ENCODE results near the gene RBM3.
"Not testable (repeated sequence)": the region's sequence is repeated elsewhere in the genome, so short reads cannot be mapped to it uniquely, and the experiment has no call there.

RBM3 gene

DNA sequence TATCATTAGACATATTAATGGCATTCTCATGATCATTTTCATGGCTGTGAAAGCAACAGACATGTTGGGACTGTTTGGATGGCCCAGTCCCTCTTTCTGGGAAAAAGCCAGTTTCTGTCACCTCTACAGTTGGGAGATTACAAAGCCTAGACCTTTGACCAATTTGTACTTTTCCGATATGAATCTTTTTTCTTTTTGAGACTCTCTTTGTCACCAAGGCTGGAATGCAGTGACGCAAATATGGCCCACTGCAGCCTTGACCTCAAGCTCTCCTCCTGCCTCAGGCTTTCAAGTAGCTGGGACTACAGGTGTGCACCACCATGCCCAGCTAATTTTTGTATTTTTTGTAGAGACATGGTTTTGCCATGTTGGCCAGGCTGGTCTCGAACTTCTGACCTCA is 25.4 kb upstream of the RBM3 start:
- H3K36me3 ChIP-seq (ENCODE audit: control insufficient read depth, insufficient read depth, low read length): peaks cover 2% of the 10 kb centered on the region
- DNase-seq (ENCODE audit: extremely low read depth, insufficient read length): no peak
- H3K27me3 ChIP-seq (replicated peaks; ENCODE audit: control insufficient read depth, insufficient read depth, low read length): no peaks in the 10 kb centered on the region
- TF ChIP-seq, protein P1, sequence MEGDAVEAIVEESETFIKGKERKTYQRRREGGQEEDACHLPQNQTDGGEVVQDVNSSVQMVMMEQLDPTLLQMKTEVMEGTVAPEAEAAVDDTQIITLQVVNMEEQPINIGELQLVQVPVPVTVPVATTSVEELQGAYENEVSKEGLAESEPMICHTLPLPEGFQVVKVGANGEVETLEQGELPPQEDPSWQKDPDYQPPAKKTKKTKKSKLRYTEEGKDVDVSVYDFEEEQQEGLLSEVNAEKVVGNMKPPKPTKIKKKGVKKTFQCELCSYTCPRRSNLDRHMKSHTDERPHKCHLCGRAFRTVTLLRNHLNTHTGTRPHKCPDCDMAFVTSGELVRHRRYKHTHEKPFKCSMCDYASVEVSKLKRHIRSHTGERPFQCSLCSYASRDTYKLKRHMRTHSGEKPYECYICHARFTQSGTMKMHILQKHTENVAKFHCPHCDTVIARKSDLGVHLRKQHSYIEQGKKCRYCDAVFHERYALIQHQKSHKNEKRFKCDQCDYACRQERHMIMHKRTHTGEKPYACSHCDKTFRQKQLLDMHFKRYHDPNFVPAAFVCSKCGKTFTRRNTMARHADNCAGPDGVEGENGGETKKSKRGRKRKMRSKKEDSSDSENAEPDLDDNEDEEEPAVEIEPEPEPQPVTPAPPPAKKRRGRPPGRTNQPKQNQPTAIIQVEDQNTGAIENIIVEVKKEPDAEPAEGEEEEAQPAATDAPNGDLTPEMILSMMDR (IDR thresholded peaks at IDR 0.05; ENCODE audit: insufficient read depth, low read length, poor library complexity, severe bottlenecking): no peak
- H3K4me3 ChIP-seq (replicated peaks; ENCODE audit: low read depth, low read length): no peak overlapping the region

DNA sequence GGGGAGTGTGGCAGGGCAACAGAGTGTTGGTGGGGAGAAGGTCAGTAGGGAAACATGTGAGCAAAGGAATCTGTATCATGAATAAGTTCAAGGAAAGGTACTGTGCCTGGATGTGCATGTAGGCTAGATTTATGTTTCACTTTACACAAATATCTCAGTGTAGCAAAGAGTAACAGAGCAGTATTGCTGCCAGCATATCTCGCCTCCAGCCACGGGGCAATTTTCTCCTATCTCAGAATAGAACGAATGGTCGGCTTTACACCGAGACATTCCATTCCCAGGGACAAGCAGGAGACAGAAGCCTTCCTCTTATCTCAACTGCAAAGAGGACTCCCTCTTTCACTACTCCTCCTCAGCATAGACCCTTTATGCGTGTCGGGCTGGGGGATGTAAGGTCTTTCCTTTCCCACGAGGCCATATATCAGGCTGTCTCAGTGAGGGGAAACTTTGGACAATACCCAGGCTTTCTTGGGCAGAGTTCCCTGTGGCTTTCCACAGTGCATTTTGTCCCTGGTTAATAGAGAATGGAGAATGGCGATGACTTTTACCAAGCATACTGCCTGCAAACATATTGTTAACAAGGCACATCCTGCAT is 18.5 kb upstream of the RBM3 start:
- peaks cover 13% of the 10 kb centered on the region for H3K36me3 ChIP-seq (ENCODE audit: control insufficient read depth, insufficient read depth, low read length)
- not testable (repeated sequence) for DNase-seq (ENCODE audit: extremely low read depth, insufficient read length); H3K27me3 ChIP-seq (replicated peaks; ENCODE audit: control insufficient read depth, insufficient read depth, low read length); H3K4me3 ChIP-seq (replicated peaks; ENCODE audit: low read depth, low read length)

DNA sequence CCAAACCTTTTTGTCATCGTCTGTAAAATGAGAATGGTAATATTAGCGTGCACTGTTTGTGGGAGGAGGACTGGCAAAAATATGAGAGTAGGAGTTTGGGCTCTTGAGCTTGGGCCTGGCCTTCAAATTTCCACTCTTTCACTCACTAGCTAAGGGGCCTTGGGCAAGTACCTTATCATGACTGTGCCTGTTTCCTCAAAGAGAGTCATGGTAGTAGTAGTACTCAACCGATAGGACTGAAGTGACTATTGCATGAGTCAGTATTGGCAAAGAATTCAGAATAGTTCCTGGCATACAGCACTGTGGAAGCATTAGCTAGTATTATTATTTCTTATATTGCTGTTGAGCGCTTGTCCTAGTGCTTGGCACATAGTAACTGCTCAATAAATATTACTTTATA is 16.0 kb upstream of the RBM3 start:
- Histone ChIP-seq H3K4me3 (replicated peaks; ENCODE audit: low read depth, low read length) (no peak overlapping the region), H3K27me3 (replicated peaks; ENCODE audit: control insufficient read depth, insufficient read depth, low read length) (no peaks in the 10 kb centered on the region), H3K36me3 (ENCODE audit: control insufficient read depth, insufficient read depth, low read length) (peaks cover 13% of the 10 kb centered on the region)
- no peak for DNase-seq (ENCODE audit: extremely low read depth, insufficient read length)
- TF ChIP-seq, protein P1 (IDR thresholded peaks at IDR 0.05; ENCODE audit: insufficient read depth, low read length, poor library complexity, severe bottlenecking): no peak

DNA sequence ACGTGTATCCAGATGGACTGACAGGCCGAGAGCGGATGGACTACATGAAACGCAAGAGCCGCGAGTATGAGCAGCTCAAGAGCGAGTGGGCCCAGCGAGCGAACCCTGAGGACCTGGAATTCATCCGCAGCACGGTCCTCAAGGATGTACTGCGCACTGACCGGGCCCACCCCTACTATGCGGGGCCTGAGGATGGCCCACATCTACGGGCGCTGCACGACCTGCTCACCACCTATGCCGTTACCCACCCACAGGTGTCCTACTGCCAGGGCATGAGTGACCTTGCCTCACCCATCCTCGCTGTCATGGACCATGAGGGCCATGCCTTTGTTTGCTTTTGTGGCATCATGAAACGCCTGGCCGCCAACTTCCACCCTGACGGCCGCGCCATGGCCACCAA is 14.6 kb upstream of the RBM3 start:
- Histone ChIP-seq H3K27me3 (replicated peaks; ENCODE audit: control insufficient read depth, insufficient read depth, low read length) (no peaks in the 10 kb centered on the region), H3K36me3 (ENCODE audit: control insufficient read depth, insufficient read depth, low read length) (peaks cover 13% of the 10 kb centered on the region), H3K4me3 (replicated peaks; ENCODE audit: low read depth, low read length) (no peak overlapping the region)
- no peak for DNase-seq (ENCODE audit: extremely low read depth, insufficient read length)
- TF ChIP-seq, protein P1 (IDR thresholded peaks at IDR 0.05; ENCODE audit: insufficient read depth, low read length, poor library complexity, severe bottlenecking): no peak

DNA sequence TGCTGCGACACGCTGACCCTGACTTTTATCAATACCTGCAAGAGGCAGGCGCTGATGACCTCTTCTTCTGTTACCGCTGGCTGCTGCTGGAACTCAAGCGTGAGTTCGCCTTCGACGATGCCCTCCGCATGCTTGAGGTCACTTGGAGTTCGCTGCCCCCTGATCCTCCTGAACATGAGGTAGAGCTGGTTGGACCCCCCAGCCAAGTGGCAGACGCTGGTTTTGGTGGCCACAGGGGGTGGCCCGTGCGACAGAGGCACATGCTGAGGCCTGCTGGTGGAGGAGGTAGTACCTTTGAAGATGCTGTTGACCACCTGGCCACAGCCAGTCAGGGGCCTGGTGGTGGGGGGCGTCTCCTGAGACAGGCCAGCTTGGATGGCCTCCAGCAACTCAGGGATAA is 14.2 kb upstream of the RBM3 start:
- Histone ChIP-seq H3K27me3 (replicated peaks; ENCODE audit: control insufficient read depth, insufficient read depth, low read length) (no peaks in the 10 kb centered on the region), H3K4me3 (replicated peaks; ENCODE audit: low read depth, low read length) (no peak overlapping the region), H3K36me3 (ENCODE audit: control insufficient read depth, insufficient read depth, low read length) (peaks cover 13% of the 10 kb centered on the region)
- no peak for DNase-seq (ENCODE audit: extremely low read depth, insufficient read length)
- TF ChIP-seq, protein P1 (IDR thresholded peaks at IDR 0.05; ENCODE audit: insufficient read depth, low read length, poor library complexity, severe bottlenecking): no peak

DNA sequence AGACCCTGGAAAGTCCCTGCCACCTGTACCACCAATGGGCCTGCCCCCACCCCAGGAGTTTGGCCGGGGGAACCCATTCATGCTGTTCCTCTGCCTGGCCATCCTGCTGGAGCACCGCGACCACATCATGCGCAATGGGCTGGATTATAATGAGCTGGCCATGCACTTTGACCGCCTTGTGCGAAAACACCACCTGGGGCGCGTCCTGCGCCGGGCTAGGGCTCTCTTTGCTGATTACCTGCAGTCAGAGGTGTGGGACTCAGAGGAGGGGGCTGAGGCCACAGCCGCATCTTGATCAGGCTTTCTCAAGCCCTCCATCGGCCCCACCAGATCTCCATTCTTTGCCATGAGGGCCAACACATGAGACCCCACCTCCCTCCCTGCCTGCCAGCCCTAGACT is 13.6 kb upstream of the RBM3 start:
- H3K4me3 ChIP-seq (replicated peaks; ENCODE audit: low read depth, low read length): no peak overlapping the region
- TF ChIP-seq, protein P1 (IDR thresholded peaks at IDR 0.05; ENCODE audit: insufficient read depth, low read length, poor library complexity, severe bottlenecking): no peak
- DNase-seq (ENCODE audit: extremely low read depth, insufficient read length): no peak
- peaks cover 13% of the 10 kb centered on the region for H3K36me3 ChIP-seq (ENCODE audit: control insufficient read depth, insufficient read depth, low read length)
- H3K27me3 ChIP-seq (replicated peaks; ENCODE audit: control insufficient read depth, insufficient read depth, low read length): no peaks in the 10 kb centered on the region

Data from GM06990 (cell line).